ENCODE measurements around the gene PIMREG. TPM values are rescaled to one million over a fixed set of nuclear protein-coding genes. Genes with fewer than 3 reads are reported as not detected.

The PIMREG gene
- total RNA-seq, 1 experiment from 2014 or later, result 41.2 TPM

DNA sequence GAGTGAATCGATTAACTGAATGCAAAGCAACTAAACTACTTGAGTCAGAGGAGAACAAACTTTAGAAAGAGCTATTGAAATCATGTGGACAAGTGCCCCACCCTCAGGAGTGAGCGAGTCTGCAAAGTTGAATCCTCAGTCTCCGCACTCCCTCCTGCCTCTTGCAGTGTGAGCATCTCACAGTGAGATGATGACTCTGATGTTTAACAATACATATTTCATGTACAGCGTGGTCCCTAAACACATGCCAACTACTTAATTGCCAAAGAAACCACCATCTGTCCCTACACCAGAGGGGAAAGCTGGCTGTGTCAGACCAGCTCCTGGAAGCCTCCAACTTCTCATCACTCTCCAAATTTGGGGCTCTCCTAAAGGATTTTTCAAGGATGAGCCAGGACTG, 31.2 kb downstream of the PIMREG start:
- ChIA-PET CTCF (interaction anchor here (0.8 kb wide), 1 partner anchor 19 kb away, joined by 3 read pairs; no protein-coding TSS in a partner anchor), POLR2A (no interaction called here)
- DNase-seq (ENCODE audit: low read depth, low spot score), result no peak
- H3K27me3 ChIP-seq (ENCODE audit: control insufficient read depth, insufficient read depth, low read length), result no peaks in the 10 kb centered on the region; the same call in 1 of the 2 replicates
- TF ChIP-seq SIN3A (IDR thresholded peaks at IDR 0.05; ENCODE audit: borderline replicate concordance, insufficient read depth, low read depth, low read length), result no peak
- TF ChIP-seq TCF7L2 (IDR thresholded peaks at IDR 0.05; ENCODE audit: low read depth, low read length), result no peak
- TF ChIP-seq POLR2AphosphoS5 (IDR thresholded peaks at IDR 0.05; ENCODE audit: low read depth, low read length), result no peak
- TF ChIP-seq, protein P1, sequence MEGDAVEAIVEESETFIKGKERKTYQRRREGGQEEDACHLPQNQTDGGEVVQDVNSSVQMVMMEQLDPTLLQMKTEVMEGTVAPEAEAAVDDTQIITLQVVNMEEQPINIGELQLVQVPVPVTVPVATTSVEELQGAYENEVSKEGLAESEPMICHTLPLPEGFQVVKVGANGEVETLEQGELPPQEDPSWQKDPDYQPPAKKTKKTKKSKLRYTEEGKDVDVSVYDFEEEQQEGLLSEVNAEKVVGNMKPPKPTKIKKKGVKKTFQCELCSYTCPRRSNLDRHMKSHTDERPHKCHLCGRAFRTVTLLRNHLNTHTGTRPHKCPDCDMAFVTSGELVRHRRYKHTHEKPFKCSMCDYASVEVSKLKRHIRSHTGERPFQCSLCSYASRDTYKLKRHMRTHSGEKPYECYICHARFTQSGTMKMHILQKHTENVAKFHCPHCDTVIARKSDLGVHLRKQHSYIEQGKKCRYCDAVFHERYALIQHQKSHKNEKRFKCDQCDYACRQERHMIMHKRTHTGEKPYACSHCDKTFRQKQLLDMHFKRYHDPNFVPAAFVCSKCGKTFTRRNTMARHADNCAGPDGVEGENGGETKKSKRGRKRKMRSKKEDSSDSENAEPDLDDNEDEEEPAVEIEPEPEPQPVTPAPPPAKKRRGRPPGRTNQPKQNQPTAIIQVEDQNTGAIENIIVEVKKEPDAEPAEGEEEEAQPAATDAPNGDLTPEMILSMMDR (IDR thresholded peaks at IDR 0.05), result no peak
- no peaks in the 10 kb centered on the region for H3K36me3 ChIP-seq (ENCODE audit: control insufficient read depth, insufficient read depth, low read length)
- no TSS peak for BruUV-seq (replicated peaks)
- H3K27ac ChIP-seq (ENCODE audit: low read length), result no peak overlapping the region
- intact Hi-C loops (cut with micrococcal nuclease; ENCODE audit: unreplicated experiment), result no loop called here
- H3K9me3 ChIP-seq (ENCODE audit: control insufficient read depth, insufficient read depth, low read depth, low read length), result no peaks in the 10 kb centered on the region
- no peak for ATAC-seq
- no peak overlapping the region for H3K4me3 ChIP-seq (ENCODE audit: low read depth in 2 of 2, low read length in 2 of 2)
- H3K4me1 ChIP-seq (ENCODE audit: control insufficient read depth, insufficient read depth, low read length), result peaks cover 3% of the 10 kb centered on the region; the same call in 1 of the 2 replicates
- in situ Hi-C loops (cut with HindIII; ENCODE audit: low pct_unique_long_range_greater_than_20kb, low sequenced_read_pairs), result no loop called here

DNA sequence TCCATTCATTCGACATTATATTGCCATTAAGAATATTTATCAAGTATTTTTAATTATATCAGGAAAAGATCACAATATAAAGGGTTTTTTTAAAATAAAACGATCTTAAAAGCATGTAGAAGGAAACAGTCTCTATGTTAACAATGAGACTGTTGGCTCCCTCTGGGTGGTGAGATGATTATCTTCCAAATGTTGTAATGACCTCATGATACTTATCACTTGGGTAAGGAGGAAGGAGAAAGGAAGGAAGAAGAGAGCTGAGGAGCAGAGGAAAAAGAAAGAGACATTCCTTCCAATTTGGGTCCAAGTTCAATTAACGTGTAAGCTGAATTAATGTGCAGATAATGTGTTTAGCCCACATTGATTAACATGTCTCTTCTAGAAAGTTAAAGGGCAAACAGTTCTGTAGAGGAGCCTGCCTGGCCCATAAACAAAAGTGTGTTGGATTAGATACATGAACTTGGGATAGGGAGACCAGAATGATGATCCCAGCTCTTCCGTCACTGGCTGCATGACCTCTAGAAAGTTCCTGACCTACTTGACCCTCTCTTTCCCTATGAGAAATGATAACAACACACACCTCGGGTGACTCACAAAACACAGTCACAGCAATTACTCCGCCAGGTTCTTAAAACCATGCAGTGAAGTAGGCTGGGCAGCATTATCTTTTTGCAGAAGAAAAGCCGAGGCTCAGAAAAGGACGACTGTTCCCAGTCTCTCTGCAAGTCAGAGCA, 32.0 kb downstream of the PIMREG start:
- ATAC-seq (no peak), DNase-seq (ENCODE audit: low read depth, low spot score) (no peak)
- no peaks in the 10 kb centered on the region; the same call in 1 of the 2 replicates for H3K27me3 ChIP-seq (ENCODE audit: control insufficient read depth, insufficient read depth, low read length)
- no peaks in the 10 kb centered on the region for H3K36me3 ChIP-seq (ENCODE audit: control insufficient read depth, insufficient read depth, low read length)
- no peaks in the 10 kb centered on the region for H3K9me3 ChIP-seq (ENCODE audit: control insufficient read depth, insufficient read depth, low read depth, low read length)
- no peak overlapping the region for H3K4me3 ChIP-seq (ENCODE audit: low read depth in 2 of 2, low read length in 2 of 2)
- CTCF ChIA-PET, result interaction anchor here (0.6 to 0.8 kb wide), 2 partner anchors 19 to 31 kb away, joined by 3 read pairs; no protein-coding TSS in a partner anchor
- in situ Hi-C loops (cut with HindIII; ENCODE audit: low pct_unique_long_range_greater_than_20kb, low sequenced_read_pairs), result no loop called here
- intact Hi-C loops (cut with micrococcal nuclease; ENCODE audit: unreplicated experiment), result no loop called here
- POLR2A ChIA-PET, result no interaction called here
- peaks cover 3% of the 10 kb centered on the region; the same call in 1 of the 2 replicates for H3K4me1 ChIP-seq (ENCODE audit: control insufficient read depth, insufficient read depth, low read length)
- TF ChIP-seq, protein P1 (IDR thresholded peaks at IDR 0.05), result no peak
- TF ChIP-seq TCF7L2 (IDR thresholded peaks at IDR 0.05; ENCODE audit: low read depth, low read length) (no peak), SIN3A (IDR thresholded peaks at IDR 0.05; ENCODE audit: borderline replicate concordance, insufficient read depth, low read depth, low read length) (no peak), POLR2AphosphoS5 (IDR thresholded peaks at IDR 0.05; ENCODE audit: low read depth, low read length) (no peak)
- TF ChIP-seq, protein P2, sequence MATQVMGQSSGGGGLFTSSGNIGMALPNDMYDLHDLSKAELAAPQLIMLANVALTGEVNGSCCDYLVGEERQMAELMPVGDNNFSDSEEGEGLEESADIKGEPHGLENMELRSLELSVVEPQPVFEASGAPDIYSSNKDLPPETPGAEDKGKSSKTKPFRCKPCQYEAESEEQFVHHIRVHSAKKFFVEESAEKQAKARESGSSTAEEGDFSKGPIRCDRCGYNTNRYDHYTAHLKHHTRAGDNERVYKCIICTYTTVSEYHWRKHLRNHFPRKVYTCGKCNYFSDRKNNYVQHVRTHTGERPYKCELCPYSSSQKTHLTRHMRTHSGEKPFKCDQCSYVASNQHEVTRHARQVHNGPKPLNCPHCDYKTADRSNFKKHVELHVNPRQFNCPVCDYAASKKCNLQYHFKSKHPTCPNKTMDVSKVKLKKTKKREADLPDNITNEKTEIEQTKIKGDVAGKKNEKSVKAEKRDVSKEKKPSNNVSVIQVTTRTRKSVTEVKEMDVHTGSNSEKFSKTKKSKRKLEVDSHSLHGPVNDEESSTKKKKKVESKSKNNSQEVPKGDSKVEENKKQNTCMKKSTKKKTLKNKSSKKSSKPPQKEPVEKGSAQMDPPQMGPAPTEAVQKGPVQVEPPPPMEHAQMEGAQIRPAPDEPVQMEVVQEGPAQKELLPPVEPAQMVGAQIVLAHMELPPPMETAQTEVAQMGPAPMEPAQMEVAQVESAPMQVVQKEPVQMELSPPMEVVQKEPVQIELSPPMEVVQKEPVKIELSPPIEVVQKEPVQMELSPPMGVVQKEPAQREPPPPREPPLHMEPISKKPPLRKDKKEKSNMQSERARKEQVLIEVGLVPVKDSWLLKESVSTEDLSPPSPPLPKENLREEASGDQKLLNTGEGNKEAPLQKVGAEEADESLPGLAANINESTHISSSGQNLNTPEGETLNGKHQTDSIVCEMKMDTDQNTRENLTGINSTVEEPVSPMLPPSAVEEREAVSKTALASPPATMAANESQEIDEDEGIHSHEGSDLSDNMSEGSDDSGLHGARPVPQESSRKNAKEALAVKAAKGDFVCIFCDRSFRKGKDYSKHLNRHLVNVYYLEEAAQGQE (IDR thresholded peaks at IDR 0.05; ENCODE audit: insufficient read depth in 1 of 2, low read depth in 2 of 2, low read length in 1 of 2), result no peak
- H3K27ac ChIP-seq (ENCODE audit: low read length), result no peak overlapping the region
- BruUV-seq (replicated peaks), result no TSS peak
